SU-DHL-6 (cell line): ENCODE measurements around the gene HS6ST3.

Source experiments
- CTCF ChIP-seq: fragments of 200-600 bp; sonication (generic); IDR thresholded peaks from one replicate; pipeline ENCODE4 v1.5.1; 2017; ENCODE audit warnings: antibody characterized with exemption, mild to moderate bottlenecking, low read length, moderate library complexity; ENCODE audit not compliant: insufficient read depth, poor library complexity, severe bottlenecking
- EZH2phosphoT487 ChIP-seq: fragments of 200-600 bp; sonication (generic), shearing (Covaris generic); conservative IDR thresholded peaks from 2 replicates; pipeline ENCODE4 v1.6.1; 2018; ENCODE audit warnings: mild to moderate bottlenecking, antibody characterized with exemption, low read length, moderate library complexity, mixed read lengths

DNA sequence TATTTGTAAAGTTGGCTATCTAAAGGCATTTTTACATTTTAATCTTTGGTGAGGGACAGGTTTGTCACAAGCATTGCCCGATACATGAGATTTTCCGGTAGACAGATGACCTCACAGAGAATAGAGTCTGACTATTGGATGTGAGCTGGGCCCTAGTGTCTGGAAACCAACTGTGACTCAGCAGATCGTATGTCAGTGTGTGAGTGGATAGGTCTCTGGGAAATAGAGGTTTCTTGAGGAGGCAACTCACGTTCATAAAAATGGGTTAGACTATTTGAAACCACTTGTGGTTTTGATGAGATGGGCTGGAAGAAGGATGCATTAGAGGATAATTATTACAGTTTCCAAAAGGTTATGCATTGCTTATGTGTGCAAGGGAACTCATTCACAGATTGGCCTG lies 19.2 kb downstream of the HS6ST3 start:
- no peak for TF ChIP-seq CTCF
- TF ChIP-seq EZH2phosphoT487: no peak
